HG03521 (cell line): ENCODE results near the gene ADD1.

Experiments
- ATAC-seq: cut with Tn5 transposase; IDR thresholded peaks from one replicate; pipeline ENCODE4 v1.9.1; 2021; ENCODE audit warnings: mild to moderate bottlenecking, moderate library complexity; ENCODE audit not compliant: unreplicated experiment

Gene ADD1

GRCh38 chr4:2961811-2962441, 118.3 kb downstream of the ADD1 start:
- no peak for ATAC-seq

GRCh38 chr4:2962614-2963174, 119.0 kb downstream of the ADD1 start:
- peak; percentile 21 for ATAC-seq

- peak; percentile 92 for ATAC-seq
Measured at GRCh38 chr4:2963175-2963965, 119.7 kb downstream of the ADD1 start, which contains the start of the genes GRK4 and NOP14. TSS of gene GRK4 (plus strand) at chr4:2963571. CDS start at chr4:2964071, 500 bp downstream. TSS of gene NOP14 (minus strand) at chr4:2963406. CDS start at chr4:2963319, 87 bp downstream.

DNA sequence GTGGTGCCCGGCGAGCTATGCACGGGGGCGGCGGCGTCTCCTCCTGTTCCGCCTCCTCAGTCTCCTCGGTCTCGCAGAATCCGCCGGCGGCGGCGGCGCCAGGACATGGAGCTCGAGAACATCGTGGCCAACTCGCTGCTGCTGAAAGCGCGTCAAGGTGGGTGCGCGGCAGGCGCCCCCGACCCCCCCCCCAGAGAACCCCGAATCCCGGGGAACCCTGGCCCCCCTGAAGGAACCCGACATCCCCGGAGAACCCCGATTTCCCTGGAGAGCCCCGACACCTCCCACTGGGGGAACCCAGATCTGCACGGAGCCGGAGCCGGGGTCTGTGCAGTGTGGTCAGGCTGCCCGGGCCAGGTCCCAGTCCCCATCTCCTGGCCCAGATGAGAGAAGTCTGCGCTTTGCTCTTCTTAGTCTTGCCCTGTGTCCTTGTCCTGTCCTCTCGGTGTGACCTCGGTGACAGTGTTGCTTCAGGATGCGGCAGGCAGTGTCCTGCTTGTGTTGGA, 120.4 kb downstream of the ADD1 start:
- peak; percentile 21 for ATAC-seq

DNA sequence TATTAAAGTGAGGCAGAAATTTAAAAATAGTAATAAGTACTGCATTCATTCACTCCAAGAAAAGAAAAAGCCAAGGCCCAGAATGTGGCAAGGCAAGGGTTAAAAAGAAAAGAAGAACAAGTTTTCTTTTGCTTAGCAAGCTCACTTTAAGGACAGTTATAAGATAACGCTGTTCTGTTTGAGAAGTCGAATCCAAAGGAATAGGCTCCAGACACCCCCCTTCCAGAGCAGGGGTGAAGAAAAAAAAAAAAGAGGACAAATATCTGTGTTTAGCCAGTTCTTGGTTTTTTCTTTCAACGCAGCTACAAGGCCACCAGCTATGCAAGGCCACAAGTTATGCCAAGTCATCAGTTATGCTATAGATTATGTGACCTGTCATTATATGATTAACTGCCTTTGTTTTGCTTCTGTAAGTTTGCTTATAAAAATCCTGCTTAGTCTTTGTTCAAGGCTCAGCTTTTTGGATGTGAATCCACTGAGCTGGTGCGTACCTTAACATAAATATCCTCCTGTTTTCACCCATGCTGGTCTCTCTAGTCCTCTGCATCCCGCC, 121.1 kb downstream of the ADD1 start:
- ATAC-seq = no peak

DNA sequence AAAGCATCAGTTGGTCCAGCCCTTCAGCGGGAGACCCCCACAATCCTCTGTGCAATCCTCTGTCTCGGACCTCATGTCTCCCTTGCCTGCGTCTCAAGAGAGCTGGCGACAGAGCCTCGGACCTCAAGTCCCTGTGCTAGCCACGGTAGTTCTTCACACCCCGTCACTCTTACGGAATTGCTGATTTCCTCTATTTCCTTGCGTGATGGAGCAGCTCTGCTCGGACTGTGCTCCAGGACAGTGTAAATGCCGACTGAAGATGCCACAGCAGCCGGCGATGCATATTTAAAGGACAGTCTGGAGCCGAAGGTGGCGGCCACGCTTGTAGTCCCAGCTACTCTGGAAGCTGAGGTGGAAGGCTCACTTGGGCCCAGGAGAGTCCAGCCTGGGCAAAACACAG, 121.6 kb downstream of the ADD1 start:
- ATAC-seq = no peak

- no peak for ATAC-seq
Measured at GRCh38 chr4:2968381-2968780, 124.7 kb downstream of the ADD1 start.

- no peak for ATAC-seq
Measured at GRCh38 chr4:2971275-2971674, 127.6 kb downstream of the ADD1 start.

- ATAC-seq = no peak
Measured at GRCh38 chr4:2977211-2978088, 133.8 kb downstream of the ADD1 start.
